Activated T-cell treated with anti-CD3 and anti-CD28 coated beads, Interleukin-2, amount 50 U/mL, for 1 hour (primary cell): ENCODE measurements around the gene METTL16.
"Not testable (repeated sequence)": the region's sequence is repeated elsewhere in the genome, so short reads cannot be mapped to it uniquely, and the experiment has no call there.

Source experiments
- DNase-seq: peaks from one replicate; pipeline ENCODE4 v3.0.0-alpha.2; 2020

The METTL16 gene

GRCh38 chr17:2500446-2500845 is 11.2 kb downstream of the METTL16 start:
- DNase-seq, result no peak

- not testable (repeated sequence) for DNase-seq
Measured at GRCh38 chr17:2489286-2489685, 22.4 kb downstream of the METTL16 start.

DNA sequence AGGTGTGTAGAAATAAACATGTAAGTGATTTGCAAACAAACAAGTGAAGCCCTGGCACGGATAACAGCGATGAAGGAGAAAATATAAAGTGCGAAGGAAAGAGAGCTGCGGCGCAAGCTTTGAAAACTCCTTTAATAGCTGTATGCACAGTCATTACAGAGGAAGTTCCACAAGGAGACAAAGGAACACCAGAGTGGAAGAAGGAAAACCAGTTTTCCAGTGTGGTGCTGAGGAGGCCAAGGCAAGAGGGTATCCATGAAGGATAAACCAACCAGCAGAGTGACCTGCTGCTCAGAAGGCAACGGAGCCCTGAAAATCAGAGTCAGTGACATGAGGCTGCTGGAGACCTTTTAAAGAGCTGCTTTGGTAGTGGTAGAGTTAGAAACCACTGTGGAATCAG is 24.4 kb downstream of the METTL16 start:
- DNase-seq, result no peak

GRCh38 chr17:2486709-2487108 is 25.0 kb downstream of the METTL16 start:
- DNase-seq, result not testable (repeated sequence)

- no peak for DNase-seq
Measured at GRCh38 chr17:2485970-2486369, 25.7 kb downstream of the METTL16 start.

DNA sequence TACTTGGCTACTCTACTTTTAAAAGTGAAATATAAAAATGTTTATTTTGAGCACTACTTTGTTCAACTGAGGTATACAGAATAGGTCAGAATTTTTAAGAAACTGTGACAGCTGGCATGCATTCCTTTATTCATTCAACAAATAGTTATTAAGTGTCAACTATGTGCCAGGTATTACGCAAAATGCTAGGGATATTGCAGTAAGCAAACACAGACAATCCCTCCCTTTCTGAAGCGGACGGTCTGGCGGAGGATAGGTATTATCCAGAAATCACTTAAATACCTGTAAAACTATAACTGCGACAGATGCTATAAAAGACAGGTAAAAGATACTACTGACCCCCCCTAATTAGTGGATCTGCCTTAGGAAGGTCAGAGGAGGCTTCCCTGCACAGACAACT is 26.1 kb downstream of the METTL16 start:
- DNase-seq, result no peak

GRCh38 chr17:2484876-2485275 is 26.8 kb downstream of the METTL16 start:
- DNase-seq, result no peak

- DNase-seq, result no peak
Measured at GRCh38 chr17:2483084-2483483, 28.6 kb downstream of the METTL16 start.

DNA sequence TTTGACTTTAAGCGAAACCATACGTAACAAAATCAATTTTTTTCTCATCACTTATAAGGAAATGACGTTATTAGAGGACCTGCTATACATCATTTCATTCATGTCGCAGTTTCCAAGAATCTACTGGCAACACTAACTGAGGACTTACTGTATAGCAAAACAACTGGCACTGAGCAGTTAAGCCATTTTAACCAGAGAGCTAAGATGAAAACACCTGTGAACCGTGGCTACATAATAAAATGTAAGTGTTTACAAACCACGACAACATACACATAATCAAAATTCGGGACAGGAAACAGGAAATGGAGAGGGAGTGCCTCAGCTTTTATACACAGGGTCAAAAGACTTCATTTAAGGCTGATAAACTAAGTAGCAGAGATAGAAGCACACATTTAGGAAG is 29.5 kb downstream of the METTL16 start:
- no peak for DNase-seq

- DNase-seq, result no peak
Measured at GRCh38 chr17:2481760-2482159, 29.9 kb downstream of the METTL16 start.

DNA sequence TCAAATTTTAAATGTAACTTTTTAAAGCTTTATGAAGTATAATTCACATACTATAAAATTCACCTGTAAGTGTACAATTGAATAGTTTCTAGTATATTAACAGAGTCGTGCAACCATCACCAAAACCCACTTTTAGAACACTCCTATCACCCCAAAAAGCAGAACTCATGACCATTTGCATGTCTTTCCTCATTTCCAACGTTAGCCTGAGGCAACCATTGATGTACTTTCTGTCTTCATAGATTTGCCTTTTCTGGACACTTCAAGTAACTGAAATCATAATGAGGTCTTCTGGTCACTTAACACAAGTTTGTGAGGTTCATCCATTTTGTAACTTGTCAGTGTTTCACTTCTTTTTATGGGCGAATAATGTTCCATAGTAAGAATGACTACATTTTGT is 33.2 kb downstream of the METTL16 start:
- DNase-seq, result no peak

DNA sequence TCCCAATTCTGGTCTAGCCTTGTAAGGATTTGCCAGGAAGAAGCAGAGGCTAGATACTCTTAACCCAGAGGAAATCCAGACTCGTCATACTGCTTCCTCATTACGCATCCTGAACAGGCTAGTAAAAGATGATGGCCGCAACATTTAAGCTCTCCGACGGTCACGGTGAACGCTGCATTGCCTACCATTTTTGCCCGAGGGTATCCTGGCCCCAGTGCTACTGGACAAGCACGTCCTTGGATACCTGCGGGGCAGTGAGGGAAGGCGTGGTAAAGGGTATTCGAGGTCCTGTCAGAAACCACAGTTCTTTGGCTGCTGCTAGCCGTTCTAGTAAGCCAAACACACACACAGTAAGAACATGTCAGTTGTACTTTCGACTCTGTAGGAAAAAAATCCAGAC is 36.6 kb downstream of the METTL16 start:
- DNase-seq, result no peak

GRCh38 chr17:2474371-2474770 is 37.3 kb downstream of the METTL16 start:
- no peak for DNase-seq

DNA sequence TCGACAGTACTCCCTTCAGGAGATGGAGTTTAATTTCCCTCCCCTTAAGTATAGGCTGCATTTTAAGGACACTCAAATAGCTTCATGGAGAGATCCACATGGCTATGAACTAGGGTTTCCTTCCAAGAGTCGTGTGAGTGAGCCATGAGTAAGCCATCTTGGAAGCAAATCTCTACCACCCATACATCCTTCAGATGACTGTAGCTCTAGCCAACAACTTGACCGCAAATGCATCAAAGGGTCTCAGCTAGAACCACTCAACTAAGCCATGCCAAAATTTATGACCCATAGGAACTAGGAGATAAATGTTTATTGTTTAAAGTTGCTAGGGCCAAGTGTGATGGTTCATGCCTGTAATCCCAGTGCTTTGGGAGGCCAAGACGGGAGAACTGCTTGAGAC is 43.4 kb downstream of the METTL16 start:
- DNase-seq, result no peak

DNA sequence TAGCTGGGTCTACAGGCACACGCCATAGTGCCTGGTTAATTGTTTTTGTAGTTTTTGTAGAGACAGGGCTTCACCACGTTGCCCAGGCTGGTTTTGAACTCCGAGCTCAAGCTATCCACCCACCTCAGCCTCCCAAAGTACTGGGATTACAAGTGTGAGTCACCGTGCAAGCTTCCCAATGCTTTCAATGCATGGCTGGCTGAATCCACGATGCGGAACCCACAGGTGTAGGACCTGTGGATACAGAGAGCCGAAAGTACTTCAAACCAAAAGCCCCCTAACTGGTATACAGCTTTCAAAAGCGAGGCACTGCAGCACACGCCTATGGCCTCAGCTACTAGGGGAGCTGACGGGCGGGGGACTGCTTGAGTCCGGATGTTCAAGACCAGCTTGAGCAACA is 44.8 kb downstream of the METTL16 start:
- no peak for DNase-seq

DNA sequence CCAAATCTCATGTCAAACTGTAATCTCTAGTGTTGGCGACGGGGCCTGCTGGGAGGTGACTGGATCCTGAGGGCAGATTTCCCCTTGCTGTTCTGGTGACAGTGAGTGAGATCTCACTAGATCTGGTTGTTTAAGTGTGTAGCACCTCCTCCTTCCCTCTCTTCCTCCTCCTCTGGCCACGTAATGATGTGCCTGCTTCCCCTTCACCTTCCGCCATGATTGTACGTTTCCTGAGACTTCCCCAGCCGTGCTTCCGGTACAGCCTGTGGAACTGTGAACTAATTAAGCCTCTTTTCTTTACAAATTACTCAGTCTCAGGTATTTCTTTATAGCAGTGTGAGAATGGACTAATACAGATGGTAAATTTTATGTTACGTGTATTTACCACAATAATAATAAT is 49.2 kb downstream of the METTL16 start:
- DNase-seq, result no peak

DNA sequence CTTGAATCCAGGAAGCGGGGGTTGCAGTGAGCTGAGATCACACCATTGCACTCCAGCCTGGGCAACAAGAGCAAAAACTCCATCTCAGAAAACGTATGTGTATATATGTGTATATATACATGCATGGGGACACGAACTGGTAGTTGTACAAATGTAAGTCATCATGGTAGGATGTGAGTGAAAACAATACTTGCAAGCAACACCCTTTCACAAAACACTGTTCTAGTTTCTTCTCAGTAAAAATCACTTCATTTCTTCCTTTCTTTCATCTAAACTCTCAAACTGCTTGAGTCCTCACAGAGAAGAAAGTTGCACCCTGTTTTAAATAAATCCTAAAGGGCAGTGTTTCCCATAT is 51.8 kb downstream of the METTL16 start:
- DNase-seq, result no peak

DNA sequence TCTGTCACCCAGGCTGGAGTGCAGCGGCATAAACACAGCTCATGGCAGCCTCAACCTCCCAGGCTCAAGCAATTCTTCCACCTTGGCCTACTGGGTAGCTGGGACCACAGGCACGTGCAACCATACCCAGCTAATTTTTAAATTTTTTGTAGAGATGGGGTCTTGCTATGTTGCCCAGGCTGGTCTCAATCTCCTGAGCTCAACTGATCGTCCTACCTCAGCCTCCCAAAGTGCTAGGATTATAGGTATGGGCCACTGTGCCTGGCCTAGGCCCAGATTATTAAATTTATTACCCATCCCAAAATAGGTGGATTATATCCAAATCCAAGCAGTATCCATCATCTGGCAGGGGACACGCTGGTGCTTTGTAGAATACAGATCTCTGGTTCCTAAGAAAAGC is 53.8 kb downstream of the METTL16 start:
- no peak for DNase-seq

DNA sequence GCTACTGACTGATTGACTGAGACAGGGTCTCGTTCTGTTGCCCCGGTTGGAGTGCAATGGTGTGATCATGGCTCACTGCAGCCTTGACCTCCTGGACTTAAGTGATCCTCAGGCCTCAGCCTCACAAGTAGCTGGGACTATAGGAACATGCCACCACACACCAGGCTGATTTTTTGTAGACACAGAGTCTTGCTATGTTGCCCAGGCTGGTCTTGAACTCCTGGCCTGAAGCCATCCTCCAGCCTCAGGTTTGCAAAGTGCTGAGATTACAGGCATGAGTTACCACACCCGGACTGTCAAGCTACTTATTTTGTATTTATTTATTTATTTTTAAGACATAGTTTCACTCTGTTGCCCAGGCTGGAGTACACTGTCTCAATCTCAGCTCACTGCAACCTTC is 55.2 kb downstream of the METTL16 start:
- no peak for DNase-seq

- no peak for DNase-seq
Measured at GRCh38 chr17:2455956-2456355, 55.7 kb downstream of the METTL16 start.

GRCh38 chr17:2453866-2454265 is 57.8 kb downstream of the METTL16 start:
- no peak for DNase-seq

GRCh38 chr17:2453325-2453724 is 58.4 kb downstream of the METTL16 start:
- DNase-seq, result no peak

GRCh38 chr17:2452216-2452750 is 59.4 kb downstream of the METTL16 start:
- no peak for DNase-seq

- DNase-seq, result no peak
Measured at GRCh38 chr17:2450016-2450650, 61.6 kb downstream of the METTL16 start.

- DNase-seq, result no peak
Measured at GRCh38 chr17:2449486-2449885, 62.2 kb downstream of the METTL16 start.
